ENCODE measurements around the gene RBM39.
A peak's percentile ranks its signal among the peaks of the same experiment; 100 is the strongest.

Gene RBM39

DNA sequence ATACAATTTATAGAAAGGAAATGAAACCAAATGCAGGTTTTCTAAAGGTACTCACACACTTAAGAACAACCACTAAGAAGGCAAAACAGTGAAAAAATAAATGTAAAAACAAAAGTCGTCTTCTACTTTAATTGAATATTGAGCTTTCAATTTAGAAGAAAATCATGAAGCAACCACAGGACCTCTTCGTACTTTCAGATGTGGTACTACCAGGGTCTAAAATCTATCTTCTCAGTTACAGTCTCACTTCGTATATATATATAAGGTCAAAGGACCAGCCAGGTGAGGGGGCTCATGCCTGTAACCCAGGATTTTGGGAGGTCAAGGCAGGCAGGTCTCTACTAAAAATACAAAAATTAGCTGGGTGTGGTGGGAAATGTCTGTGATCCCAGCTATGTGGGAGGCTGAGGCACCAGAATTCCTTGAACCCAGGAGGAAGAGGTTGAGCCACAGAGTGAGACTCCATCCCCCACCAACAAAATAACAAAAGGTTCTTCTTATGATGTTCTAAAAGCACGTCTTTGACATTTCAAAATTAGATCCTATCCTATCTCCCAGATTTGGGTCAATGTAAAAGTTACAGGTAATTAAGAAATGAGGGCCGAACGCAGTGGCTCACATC lies 30.4 kb downstream of the RBM39 start:
- Histone ChIP-seq H3K36me3 (ENCODE audit: insufficient read depth) (peaks cover 69% of the 10 kb centered on the region; the same call in 1 of the 2 replicates), H3K4me1 (ENCODE audit: low read depth, poor library complexity, severe bottlenecking) (peaks cover 7% of the 10 kb centered on the region), H2AFZ (ENCODE audit: low read depth) (no peak overlapping the region), H3K27me3 (ENCODE audit: insufficient read depth, low read depth) (no peaks in the 10 kb centered on the region), H4K20me1 (ENCODE audit: insufficient read depth) (peaks cover 11% of the 10 kb centered on the region), H3K79me2 (ENCODE audit: insufficient read depth, low read depth) (peaks cover 86% of the 10 kb centered on the region), H3K4me3 (IDR thresholded peaks at IDR 0.05; ENCODE audit: insufficient read depth, low read depth, low read length) (no peak overlapping the region), H3K9ac (no peak overlapping the region), H3K27ac (no peak overlapping the region), H3K4me2 (no peak overlapping the region)
- TF ChIP-seq, protein P1, sequence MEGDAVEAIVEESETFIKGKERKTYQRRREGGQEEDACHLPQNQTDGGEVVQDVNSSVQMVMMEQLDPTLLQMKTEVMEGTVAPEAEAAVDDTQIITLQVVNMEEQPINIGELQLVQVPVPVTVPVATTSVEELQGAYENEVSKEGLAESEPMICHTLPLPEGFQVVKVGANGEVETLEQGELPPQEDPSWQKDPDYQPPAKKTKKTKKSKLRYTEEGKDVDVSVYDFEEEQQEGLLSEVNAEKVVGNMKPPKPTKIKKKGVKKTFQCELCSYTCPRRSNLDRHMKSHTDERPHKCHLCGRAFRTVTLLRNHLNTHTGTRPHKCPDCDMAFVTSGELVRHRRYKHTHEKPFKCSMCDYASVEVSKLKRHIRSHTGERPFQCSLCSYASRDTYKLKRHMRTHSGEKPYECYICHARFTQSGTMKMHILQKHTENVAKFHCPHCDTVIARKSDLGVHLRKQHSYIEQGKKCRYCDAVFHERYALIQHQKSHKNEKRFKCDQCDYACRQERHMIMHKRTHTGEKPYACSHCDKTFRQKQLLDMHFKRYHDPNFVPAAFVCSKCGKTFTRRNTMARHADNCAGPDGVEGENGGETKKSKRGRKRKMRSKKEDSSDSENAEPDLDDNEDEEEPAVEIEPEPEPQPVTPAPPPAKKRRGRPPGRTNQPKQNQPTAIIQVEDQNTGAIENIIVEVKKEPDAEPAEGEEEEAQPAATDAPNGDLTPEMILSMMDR (conservative IDR thresholded peaks at IDR 0.05; ENCODE audit: low read depth, low read length) = no peak

DNA sequence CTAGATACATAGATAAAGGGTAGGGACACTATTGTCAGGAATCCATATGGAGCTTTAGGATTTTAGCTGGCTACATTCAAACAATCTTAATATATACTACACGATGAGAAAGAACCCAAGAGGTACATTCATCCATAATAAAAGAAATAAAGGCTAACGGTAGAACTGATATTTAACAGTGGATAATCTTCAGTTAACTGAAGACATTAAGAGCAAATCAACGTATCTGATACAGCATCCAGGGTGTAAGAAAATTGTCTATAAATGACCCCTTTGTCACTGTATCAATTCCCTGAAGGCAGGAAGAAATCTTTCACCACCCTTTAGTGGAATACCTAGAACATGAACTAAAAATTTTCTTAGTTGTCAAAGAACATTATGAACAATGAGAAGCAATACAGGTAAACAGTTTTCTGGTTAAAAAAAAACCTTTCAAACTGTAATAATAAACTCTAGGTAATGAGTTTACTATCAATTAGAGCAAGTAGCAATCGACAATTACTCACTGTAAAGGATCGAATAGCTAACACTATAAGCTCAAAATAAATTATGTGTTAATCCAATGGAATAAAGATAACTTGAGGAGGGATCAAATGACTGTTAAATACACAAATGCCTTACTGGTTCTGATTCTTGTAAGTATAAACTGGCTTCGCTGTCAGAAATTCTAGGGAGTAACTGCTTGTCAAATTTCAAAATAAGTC lies 31.0 kb downstream of the RBM39 start:
- Histone ChIP-seq H3K36me3 (ENCODE audit: insufficient read depth) (peaks cover 69% of the 10 kb centered on the region; the same call in 1 of the 2 replicates), H3K4me1 (ENCODE audit: low read depth, poor library complexity, severe bottlenecking) (peaks cover 7% of the 10 kb centered on the region), H4K20me1 (ENCODE audit: insufficient read depth) (peaks cover 11% of the 10 kb centered on the region), H3K9ac (no peak overlapping the region), H3K79me2 (ENCODE audit: insufficient read depth, low read depth) (peaks cover 79% of the 10 kb centered on the region), H3K4me2 (no peak overlapping the region), H3K27me3 (ENCODE audit: insufficient read depth, low read depth) (no peaks in the 10 kb centered on the region), H3K27ac (no peak overlapping the region), H3K4me3 (IDR thresholded peaks at IDR 0.05; ENCODE audit: insufficient read depth, low read depth, low read length) (no peak overlapping the region), H2AFZ (ENCODE audit: low read depth) (no peak overlapping the region)
- TF ChIP-seq, protein P1 (conservative IDR thresholded peaks at IDR 0.05; ENCODE audit: low read depth, low read length) = no peak

DNA sequence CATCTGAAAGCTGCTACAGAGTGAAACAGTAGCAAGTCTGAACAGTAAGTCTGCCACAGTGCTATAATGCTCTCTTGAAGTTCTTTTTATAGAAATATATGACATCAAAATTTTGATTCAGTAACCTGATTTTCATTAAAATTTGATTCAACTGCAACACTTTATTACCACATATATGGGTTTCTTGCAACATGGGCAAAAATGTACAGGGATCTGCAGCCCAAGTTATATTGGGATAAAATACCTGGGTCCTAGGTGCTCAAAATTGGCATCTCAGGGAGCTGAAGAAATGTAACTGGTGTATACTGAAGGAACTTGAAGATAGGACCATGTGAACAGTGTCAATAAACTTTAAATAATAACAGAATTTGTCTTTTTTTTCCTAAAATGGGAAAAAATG lies 32.0 kb downstream of the RBM39 start:
- no peaks in the 10 kb centered on the region for H3K27me3 ChIP-seq (ENCODE audit: insufficient read depth, low read depth)
- peaks cover 8% of the 10 kb centered on the region for H3K4me1 ChIP-seq (ENCODE audit: low read depth, poor library complexity, severe bottlenecking)
- peaks cover 7% of the 10 kb centered on the region; the same call in 1 of the 2 replicates for H4K20me1 ChIP-seq (ENCODE audit: insufficient read depth)
- H3K4me2 ChIP-seq = no peak overlapping the region
- H3K27ac ChIP-seq = no peak overlapping the region
- peaks cover 70% of the 10 kb centered on the region for H3K79me2 ChIP-seq (ENCODE audit: insufficient read depth, low read depth)
- no peak overlapping the region for H3K9ac ChIP-seq
- H3K36me3 ChIP-seq (ENCODE audit: insufficient read depth) = peaks cover 66% of the 10 kb centered on the region; the same call in 1 of the 2 replicates
- no peak overlapping the region for H2AFZ ChIP-seq (ENCODE audit: low read depth)
- TF ChIP-seq, protein P1 (conservative IDR thresholded peaks at IDR 0.05; ENCODE audit: low read depth, low read length) = no peak
- no peak overlapping the region for H3K4me3 ChIP-seq (IDR thresholded peaks at IDR 0.05; ENCODE audit: insufficient read depth, low read depth, low read length)

DNA sequence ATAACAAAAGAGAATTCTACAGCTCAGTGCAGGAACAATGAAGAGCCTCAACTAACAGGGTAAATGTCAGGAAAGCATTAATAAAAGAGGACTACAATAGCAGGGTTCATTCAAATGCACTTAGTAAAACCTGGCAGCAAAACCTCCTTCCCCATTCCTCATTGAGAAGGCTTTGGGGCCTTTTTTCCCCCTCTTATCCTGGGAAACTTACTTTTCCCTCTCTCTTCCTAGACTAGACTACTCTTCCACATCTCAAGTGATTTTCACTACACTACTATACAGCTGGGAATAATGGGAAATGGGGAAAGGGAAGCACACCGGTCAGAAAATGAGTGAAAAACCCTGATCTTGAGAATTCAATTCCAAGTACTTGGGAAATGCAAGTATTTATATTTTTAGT lies 32.8 kb downstream of the RBM39 start:
- TF ChIP-seq, protein P1 (conservative IDR thresholded peaks at IDR 0.05; ENCODE audit: low read depth, low read length) = no peak
- no peaks in the 10 kb centered on the region for H3K27me3 ChIP-seq (ENCODE audit: insufficient read depth, low read depth)
- peaks cover 64% of the 10 kb centered on the region for H3K79me2 ChIP-seq (ENCODE audit: insufficient read depth, low read depth)
- H3K9ac ChIP-seq = no peak overlapping the region
- H3K4me1 ChIP-seq (ENCODE audit: low read depth, poor library complexity, severe bottlenecking) = peaks cover 14% of the 10 kb centered on the region
- H3K4me3 ChIP-seq (IDR thresholded peaks at IDR 0.05; ENCODE audit: insufficient read depth, low read depth, low read length) = no peak overlapping the region
- H4K20me1 ChIP-seq (ENCODE audit: insufficient read depth) = peaks cover 7% of the 10 kb centered on the region; the same call in 1 of the 2 replicates
- H3K4me2 ChIP-seq = no peak overlapping the region
- no peak overlapping the region for H2AFZ ChIP-seq (ENCODE audit: low read depth)
- peak overlapping the region; percentile 1; the same call in 1 of the 2 replicates for H3K27ac ChIP-seq
- peaks cover 64% of the 10 kb centered on the region; the same call in 1 of the 2 replicates for H3K36me3 ChIP-seq (ENCODE audit: insufficient read depth)

All from KMS-11 (cell line).